GM21717 (cell line): ENCODE results near the gene GBP2.
A peak's percentile ranks its signal among the peaks of the same experiment; 100 is the strongest.
"Not testable (repeated sequence)": the region's sequence is repeated elsewhere in the genome, so short reads cannot be mapped to it uniquely, and the experiment has no call there.

ENCODE experiments used
- ATAC-seq: cut with Tn5 transposase; IDR thresholded peaks from one replicate; pipeline ENCODE4 v1.9.1; 2021; ENCODE audit warnings: mild to moderate bottlenecking, moderate library complexity; ENCODE audit not compliant: unreplicated experiment

The GBP2 gene

GRCh38 chr1:89126602-89127565 is 970 bp upstream of the GBP2 start:
- ATAC-seq, result not testable (repeated sequence)

DNA sequence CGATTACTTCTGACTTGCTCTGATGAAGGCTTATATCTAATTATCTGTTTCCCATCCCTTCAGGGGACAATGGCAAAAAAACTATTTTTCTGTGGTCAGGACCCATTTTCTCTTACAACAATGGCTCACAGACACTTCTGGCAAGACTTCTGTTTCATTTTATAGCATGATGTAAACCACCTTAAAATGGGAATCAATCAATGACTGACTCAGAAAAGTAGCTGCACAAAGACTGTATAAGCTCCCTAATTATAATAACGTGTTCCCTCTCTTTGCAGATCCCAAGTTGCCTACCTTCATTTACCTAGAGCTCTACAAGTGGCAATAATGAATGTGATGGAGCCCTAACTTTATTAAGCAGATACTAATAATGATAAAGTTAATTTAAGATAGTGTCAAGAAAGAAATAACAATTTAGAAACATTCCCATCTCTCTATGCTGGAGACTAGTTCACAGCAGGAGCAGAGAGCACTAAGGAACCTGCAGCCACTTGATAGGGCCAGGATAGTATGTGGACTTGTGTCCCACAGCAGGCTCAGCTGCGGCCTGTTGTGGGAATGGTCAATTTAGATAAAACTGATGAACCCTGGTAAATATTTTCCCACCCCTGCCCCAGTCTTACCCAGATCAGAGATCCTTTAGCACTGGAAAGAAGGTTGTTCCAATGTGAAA is 538 bp downstream of the GBP2 start:
- ATAC-seq, result peak; percentile 16

DNA sequence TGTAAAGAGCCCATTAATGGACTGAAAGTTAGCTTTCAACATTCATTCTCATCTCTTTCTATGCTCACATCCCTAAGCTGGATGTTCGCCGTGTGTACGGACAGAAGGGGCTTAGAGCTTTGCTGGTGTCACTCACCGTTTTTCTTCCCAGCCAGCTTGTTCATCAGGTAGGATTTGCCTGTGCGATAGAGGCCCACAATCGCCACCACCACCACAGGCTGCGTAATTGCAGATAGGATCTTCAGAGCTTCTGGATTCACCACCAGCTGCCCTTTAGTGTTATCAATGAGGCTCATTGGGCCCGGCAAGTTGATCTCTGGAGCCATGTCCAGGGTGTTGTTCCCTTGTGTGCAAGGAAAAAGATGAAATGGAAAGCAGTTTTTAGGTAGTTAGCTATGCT is 4.3 kb downstream of the GBP2 start:
- no peak for ATAC-seq

GRCh38 chr1:89114662-89115061 is 11.3 kb downstream of the GBP2 start:
- ATAC-seq, result no peak

- no peak for ATAC-seq
Observed at GRCh38 chr1:89112871-89113613, 12.9 kb downstream of the GBP2 start.

DNA sequence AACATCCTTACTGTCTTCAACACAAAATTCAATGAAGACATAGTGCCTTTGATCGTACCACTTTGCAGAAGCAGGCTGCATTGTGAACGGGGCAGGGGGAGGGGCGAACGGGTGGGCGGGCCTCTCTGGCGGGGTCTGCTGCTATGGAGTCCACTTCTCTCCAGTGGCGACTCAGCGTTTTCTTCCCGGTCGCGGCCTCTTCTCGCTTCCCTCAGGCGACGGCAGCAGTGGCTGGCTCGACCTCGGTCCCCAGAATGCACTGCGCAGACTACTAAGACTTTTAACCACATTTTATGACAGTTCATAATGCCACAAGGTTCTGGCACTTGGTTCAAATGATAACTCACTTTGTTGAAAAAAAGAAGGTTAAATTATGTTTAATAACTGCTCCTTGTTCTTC is 21.2 kb downstream of the GBP2 start:
- ATAC-seq, result no peak

GRCh38 chr1:89104147-89104546 is 21.8 kb downstream of the GBP2 start:
- ATAC-seq, result no peak

DNA sequence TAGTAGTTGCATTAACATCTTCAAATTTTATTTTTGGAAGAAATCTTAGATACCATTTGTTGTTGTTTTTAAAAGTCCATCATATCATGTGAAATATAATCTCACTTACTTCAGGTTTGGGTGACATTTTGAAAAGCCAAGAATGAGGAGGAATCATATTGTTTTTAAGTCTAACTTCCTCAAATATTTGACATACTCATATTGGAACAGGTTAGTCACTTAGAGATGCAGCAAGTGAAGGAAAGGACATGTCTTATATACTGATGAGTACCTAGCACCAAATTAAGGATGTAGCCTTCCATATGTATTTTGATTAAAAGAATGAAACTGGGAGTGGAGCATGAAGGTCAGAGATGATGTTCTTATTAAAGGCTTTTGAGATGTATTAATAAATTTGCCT is 23.9 kb downstream of the GBP2 start:
- no peak for ATAC-seq

GRCh38 chr1:89100412-89100811 is 25.5 kb downstream of the GBP2 start:
- ATAC-seq, result no peak

DNA sequence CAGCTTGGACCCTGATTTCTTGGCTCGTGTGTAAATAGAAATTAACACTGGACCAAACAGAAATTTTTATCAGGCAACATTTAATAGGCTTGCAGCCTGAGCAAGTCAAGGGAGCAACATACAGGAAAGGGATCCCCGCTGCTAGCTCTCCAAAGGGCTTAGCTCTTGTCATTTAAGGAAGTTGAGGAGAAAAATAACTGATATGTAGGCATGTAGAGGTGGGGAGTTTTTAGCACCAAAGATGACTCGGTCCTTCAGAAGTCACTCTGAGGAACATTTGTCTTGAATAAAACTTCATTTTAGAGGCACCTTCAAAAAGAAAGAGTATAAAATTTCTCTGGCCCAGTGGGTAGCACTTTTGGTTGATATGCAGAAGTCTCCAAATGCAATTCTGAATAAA is 27.1 kb downstream of the GBP2 start:
- no peak for ATAC-seq

GRCh38 chr1:89095737-89096136 is 30.2 kb downstream of the GBP2 start:
- ATAC-seq, result no peak

GRCh38 chr1:89089962-89090361 is 36.0 kb downstream of the GBP2 start:
- ATAC-seq, result no peak

- no peak for ATAC-seq
Observed at GRCh38 chr1:89088572-89088971, 37.3 kb downstream of the GBP2 start.

DNA sequence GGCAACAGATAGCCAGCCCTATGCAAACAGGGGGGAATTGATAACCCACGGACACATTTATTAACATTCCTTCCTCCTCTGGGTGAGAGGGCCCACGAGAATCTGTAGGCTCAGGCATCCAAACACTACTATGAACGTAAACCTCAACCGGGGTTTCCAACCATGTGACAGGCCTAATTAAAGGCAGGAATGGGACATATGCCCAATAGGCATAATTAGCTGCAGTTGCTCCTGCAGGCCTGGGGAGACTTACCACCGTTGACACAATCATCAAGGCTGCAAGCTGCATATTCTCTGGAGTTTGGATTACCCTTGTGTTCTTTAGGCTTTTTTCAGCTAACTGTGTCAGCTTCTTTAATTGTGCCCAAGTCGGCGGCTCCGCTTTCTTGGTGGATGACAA is 38.7 kb downstream of the GBP2 start:
- no peak for ATAC-seq

DNA sequence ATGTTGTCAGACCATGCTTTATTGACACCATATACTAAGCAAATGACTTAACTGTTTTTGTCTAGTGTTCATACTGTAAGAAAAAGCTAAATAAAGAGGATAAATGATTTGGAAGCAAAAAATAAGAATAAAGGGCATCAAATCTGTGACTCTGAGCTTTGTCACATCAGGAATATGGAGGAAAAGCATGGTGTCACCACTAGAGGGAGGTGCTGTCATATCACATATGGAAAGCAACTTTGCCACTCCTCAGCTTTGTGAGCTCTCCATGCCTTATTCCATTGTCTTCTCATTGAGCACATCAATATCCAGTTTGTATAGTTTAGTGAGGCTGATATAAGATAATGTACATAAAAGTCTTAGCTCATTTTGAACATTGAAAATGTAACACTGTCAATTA is 40.1 kb downstream of the GBP2 start:
- ATAC-seq, result no peak

DNA sequence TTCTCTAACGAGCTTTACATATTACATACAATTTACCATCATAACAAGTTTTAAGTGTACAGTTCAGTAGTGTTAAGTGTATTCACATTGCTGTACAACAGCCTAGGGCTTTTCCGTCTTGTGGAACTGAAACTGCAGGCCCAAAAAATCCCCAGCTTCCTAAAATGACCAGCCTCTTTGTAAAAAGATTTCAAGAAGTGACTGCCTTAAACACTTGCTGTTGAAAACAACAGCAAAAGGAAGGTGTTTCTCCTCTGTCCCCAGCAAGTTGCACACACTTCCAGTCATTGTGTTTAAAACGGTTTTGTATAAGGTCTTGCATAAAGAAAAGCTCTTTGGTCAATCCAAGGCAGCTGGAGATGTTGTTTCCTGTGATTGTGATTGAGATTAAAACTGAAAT is 44.9 kb downstream of the GBP2 start:
- ATAC-seq, result no peak

- not testable (repeated sequence) for ATAC-seq
Observed at GRCh38 chr1:89080068-89080467, 45.8 kb downstream of the GBP2 start.

- ATAC-seq, result not testable (repeated sequence)
Observed at GRCh38 chr1:89072466-89073065, 53.3 kb downstream of the GBP2 start.

DNA sequence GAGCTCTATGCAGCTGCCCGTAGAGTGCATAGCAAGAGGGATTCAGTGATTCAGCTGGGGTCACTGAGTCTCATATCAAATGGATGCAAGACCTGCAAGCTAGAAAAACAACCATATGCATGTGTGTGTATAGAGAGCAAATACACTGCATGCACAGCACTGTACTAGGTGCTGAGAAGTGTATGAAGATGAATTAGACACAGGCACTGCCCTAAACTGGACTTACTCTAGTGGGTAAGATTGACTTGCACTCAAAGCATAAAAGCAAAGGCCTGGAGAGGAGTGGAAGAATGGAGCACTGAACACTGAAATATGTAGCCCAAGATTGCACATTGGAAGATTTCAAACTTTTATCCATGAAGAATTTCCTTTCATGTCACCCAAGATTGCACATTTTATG is 55.4 kb downstream of the GBP2 start:
- no peak for ATAC-seq

DNA sequence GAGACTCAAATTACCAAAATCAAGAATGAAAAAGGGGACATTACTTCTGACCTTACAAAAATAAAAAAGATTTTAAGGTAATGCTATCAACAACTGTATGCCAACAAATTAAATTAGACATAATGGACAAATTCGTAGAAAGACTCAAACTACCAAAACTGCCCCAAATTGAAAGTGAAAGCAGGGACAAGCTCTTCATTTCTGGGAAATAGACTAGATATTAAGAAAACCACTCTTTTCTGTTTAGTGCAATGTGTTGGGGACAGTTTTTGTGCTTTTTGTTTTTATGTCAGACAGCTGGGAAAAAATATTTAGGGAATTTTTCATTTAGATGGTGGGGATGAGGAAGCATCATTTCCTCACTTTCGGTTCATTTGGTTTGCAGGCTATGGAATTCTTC is 56.0 kb downstream of the GBP2 start:
- no peak for ATAC-seq

DNA sequence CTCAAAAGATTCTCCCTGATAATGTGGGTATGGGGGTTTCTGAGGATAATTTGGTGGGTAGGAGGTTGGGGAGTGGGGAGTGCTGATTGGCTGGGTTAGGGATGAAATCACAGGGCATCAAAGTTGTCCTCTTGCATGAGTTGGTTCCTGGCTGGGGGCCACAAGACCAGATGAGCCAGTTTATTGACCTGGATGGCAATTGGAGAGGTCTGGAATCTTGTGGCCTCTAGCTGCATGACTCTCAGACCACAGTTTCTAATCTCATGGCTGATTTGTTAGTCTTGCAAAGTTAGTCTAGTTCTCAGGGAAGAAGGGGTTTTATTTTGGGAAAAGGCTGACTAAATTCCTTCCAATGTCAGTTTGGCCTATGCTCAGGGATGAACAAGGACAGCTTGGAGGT is 57.6 kb downstream of the GBP2 start:
- no peak for ATAC-seq
